H1 (cell line): ENCODE results near the gene INPP5F.

Experiments
- CHD2 ChIP-seq: IDR thresholded peaks from 2 replicates; pipeline ENCODE4 v1.6.1; 2012; ENCODE audit warnings: low read length, improper control_type of control experiment
- CTCF ChIP-seq, 3 experiments: IDR thresholded peaks; 1 replicate in 2 of 3; 2 replicates in 1 of 3; pipeline versions ENCODE4 v1.5.1 to v1.6.1; 2011; ENCODE audit warnings: low read length in 3 of 3, mild to moderate bottlenecking in 3 of 3, inconsistent platforms in 2 of 3, low read depth in 1 of 3, moderate library complexity in 1 of 3; ENCODE audit not compliant: insufficient read depth in 1 of 3; ENCODE audit errors: control extremely low read depth in 1 of 3
- EP300 ChIP-seq, 2 experiments: IDR thresholded peaks; 1 replicate in 1 of 2; 2 replicates in 1 of 2; pipeline ENCODE4 v1.6.1; 2011 to 2012; ENCODE audit warnings: low read depth in 2 of 2, low read length in 2 of 2, mild to moderate bottlenecking in 2 of 2, borderline replicate concordance in 1 of 2, inconsistent platforms in 1 of 2, moderate library complexity in 1 of 2
- EZH2 ChIP-seq: fragments of 200-600 bp; sonication (generic); IDR thresholded peaks from 2 replicates; pipeline ENCODE4 v1.7.1; 2012; ENCODE audit warnings: low read depth, mild to moderate bottlenecking, moderate library complexity, low read length, inconsistent platforms; ENCODE audit not compliant: severe bottlenecking
- JUN ChIP-seq: IDR thresholded peaks from 2 replicates; pipeline ENCODE4 v1.6.1; 2011; ENCODE audit warnings: low read depth, mild to moderate bottlenecking, improper control_type of control experiment, low read length
- KDM1A ChIP-seq: fragments of 200-600, 300-600 bp; sonication (generic); IDR thresholded peaks from 2 replicates; pipeline ENCODE4 v1.7.1; 2016; ENCODE audit warnings: mild to moderate bottlenecking, low read length, borderline replicate concordance
- KDM5A ChIP-seq: fragments of 200-600 bp; IDR thresholded peaks from 2 replicates; pipeline ENCODE4 v1.7.1; 2012; ENCODE audit warnings: mild to moderate bottlenecking, low read length, inconsistent platforms, mixed read lengths
- SIN3A ChIP-seq, 2 experiments: IDR thresholded peaks in 1 of 2; conservative IDR thresholded peaks in 1 of 2; 2 replicates each; pipeline ENCODE4 v1.6.1; 2011 to 2012; ENCODE audit warnings: low read length in 2 of 2, improper control_type of control experiment in 1 of 2, low read depth in 1 of 2, mild to moderate bottlenecking in 1 of 2
- SP1 ChIP-seq: IDR thresholded peaks from 2 replicates; pipeline ENCODE4 v1.6.1; 2011; ENCODE audit warnings: low read depth, low read length
- SRF ChIP-seq: IDR thresholded peaks from 2 replicates; pipeline ENCODE4 v1.6.1; 2011; ENCODE audit warnings: mild to moderate bottlenecking, low read depth, low read length, moderate library complexity
- TEAD4 ChIP-seq: IDR thresholded peaks from 2 replicates; pipeline ENCODE4 v1.6.1; 2012; ENCODE audit warnings: low read depth, low read length, inconsistent platforms, mixed read lengths
- TF ChIP-seq, protein P1 (sequence below): IDR thresholded peaks from 2 replicates; pipeline ENCODE4 v1.6.1; 2011; ENCODE audit warnings: low read length, improper control_type of control experiment
- TF ChIP-seq, protein P2 (sequence below): IDR thresholded peaks from 2 replicates; pipeline ENCODE4 v1.6.1; 2012; ENCODE audit warnings: low read length, inconsistent platforms
- TF ChIP-seq, protein P3 (sequence below): IDR thresholded peaks from 2 replicates; pipeline ENCODE4 v1.6.1; 2012; ENCODE audit warnings: inconsistent platforms

GRCh38 chr10:119865699-119866240, 139.9 kb downstream of the INPP5F start:
- TF ChIP-seq JUN (no peak), CTCF (IDR thresholded peaks at IDR 0.05; ENCODE audit: control extremely low read depth in 1 of 3, insufficient read depth in 1 of 3, low read depth in 1 of 3, low read length in 3 of 3) (no peak), SRF (no peak), SIN3A (conservative IDR thresholded peaks at IDR 0.05 in 1 of 2, IDR thresholded peaks at IDR 0.05 in 1 of 2; ENCODE audit: low read depth in 1 of 2, low read length in 2 of 2) (no peak), TEAD4 (no peak), CHD2 (no peak), EP300 (IDR thresholded peaks at IDR 0.05; ENCODE audit: borderline replicate concordance in 1 of 2, low read depth in 2 of 2, low read length in 2 of 2) (no peak), KDM1A (no peak), EZH2 (no peak), SP1 (no peak), KDM5A (no peak)
- TF ChIP-seq, protein P1, sequence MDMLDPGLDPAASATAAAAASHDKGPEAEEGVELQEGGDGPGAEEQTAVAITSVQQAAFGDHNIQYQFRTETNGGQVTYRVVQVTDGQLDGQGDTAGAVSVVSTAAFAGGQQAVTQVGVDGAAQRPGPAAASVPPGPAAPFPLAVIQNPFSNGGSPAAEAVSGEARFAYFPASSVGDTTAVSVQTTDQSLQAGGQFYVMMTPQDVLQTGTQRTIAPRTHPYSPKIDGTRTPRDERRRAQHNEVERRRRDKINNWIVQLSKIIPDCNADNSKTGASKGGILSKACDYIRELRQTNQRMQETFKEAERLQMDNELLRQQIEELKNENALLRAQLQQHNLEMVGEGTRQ, result no peak
- TF ChIP-seq, protein P2, sequence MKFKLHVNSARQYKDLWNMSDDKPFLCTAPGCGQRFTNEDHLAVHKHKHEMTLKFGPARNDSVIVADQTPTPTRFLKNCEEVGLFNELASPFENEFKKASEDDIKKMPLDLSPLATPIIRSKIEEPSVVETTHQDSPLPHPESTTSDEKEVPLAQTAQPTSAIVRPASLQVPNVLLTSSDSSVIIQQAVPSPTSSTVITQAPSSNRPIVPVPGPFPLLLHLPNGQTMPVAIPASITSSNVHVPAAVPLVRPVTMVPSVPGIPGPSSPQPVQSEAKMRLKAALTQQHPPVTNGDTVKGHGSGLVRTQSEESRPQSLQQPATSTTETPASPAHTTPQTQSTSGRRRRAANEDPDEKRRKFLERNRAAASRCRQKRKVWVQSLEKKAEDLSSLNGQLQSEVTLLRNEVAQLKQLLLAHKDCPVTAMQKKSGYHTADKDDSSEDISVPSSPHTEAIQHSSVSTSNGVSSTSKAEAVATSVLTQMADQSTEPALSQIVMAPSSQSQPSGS, result no peak
- TF ChIP-seq, protein P3, sequence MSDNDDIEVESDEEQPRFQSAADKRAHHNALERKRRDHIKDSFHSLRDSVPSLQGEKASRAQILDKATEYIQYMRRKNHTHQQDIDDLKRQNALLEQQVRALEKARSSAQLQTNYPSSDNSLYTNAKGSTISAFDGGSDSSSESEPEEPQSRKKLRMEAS, result no peak
